ENCODE data around the gene FRMPD2. TPM values are rescaled to one million over a fixed set of nuclear protein-coding genes. Genes with fewer than 3 reads are reported as not detected.

Gene FRMPD2
- total and polyA plus RNA-seq, 8 donors, result 0.06 to 3.2 (median 2.1) TPM

- intact Hi-C loops (cut with DNase I), result no loop called here
- ATAC-seq (no peak), DNase-seq (no peak)
- TF ChIP-seq CTCF (IDR thresholded peaks at IDR 0.05), result no peak
- no peak overlapping the region for H3K27ac ChIP-seq
- no peak overlapping the region for H3K4me3 ChIP-seq
- peaks cover 0 to 2% of the 10 kb centered on the region in 2 donors for H3K9me3 ChIP-seq
- H3K27me3 ChIP-seq, result no peaks in the 10 kb centered on the region
- H3K4me1 ChIP-seq, result no peaks in the 10 kb centered on the region
- H3K36me3 ChIP-seq, result no peaks in the 10 kb centered on the region
Measured at GRCh38 chr10:48210966-48211365, 63.5 kb downstream of the FRMPD2 start.

GRCh38 chr10:48210391-48210790 lies 64.1 kb downstream of the FRMPD2 start:
- ATAC-seq (no peak), DNase-seq (no peak)
- Histone ChIP-seq H3K9me3 (peaks cover 0 to under 1% of the 10 kb centered on the region in 2 donors), H3K4me3 (no peak overlapping the region), H3K27me3 (no peaks in the 10 kb centered on the region), H3K36me3 (no peaks in the 10 kb centered on the region), H3K4me1 (no peaks in the 10 kb centered on the region), H3K27ac (no peak overlapping the region)
- intact Hi-C loops (cut with DNase I), result no loop called here
- TF ChIP-seq CTCF (IDR thresholded peaks at IDR 0.05), result no peak

GRCh38 chr10:48209241-48209640 lies 65.3 kb downstream of the FRMPD2 start:
- intact Hi-C loops (cut with DNase I), result no loop called here
- Histone ChIP-seq H3K4me1 (no peaks in the 10 kb centered on the region), H3K36me3 (no peaks in the 10 kb centered on the region), H3K27me3 (no peaks in the 10 kb centered on the region), H3K4me3 (no peak overlapping the region), H3K9me3 (no peaks in the 10 kb centered on the region), H3K27ac (no peak overlapping the region)
- no peak for DNase-seq
- no peak for TF ChIP-seq CTCF (IDR thresholded peaks at IDR 0.05)
- ATAC-seq, result no peak

- H3K9me3 ChIP-seq, result no peaks in the 10 kb centered on the region
- DNase-seq (no peak), ATAC-seq (no peak)
- intact Hi-C loops (cut with DNase I), result no loop called here
- no peaks in the 10 kb centered on the region for H3K4me1 ChIP-seq
- no peak overlapping the region for H3K4me3 ChIP-seq
- H3K27me3 ChIP-seq, result no peaks in the 10 kb centered on the region
- no peak overlapping the region for H3K27ac ChIP-seq
- no peak for TF ChIP-seq CTCF (IDR thresholded peaks at IDR 0.05)
- H3K36me3 ChIP-seq, result no peaks in the 10 kb centered on the region
Measured at GRCh38 chr10:48207853-48208252, 66.6 kb downstream of the FRMPD2 start.

GRCh38 chr10:48206482-48207250 lies 67.8 kb downstream of the FRMPD2 start:
- Histone ChIP-seq H3K27me3 (no peaks in the 10 kb centered on the region), H3K4me1 (no peaks in the 10 kb centered on the region), H3K27ac (no peak overlapping the region), H3K36me3 (no peaks in the 10 kb centered on the region), H3K9me3 (no peaks in the 10 kb centered on the region), H3K4me3 (no peak overlapping the region)
- no peak for TF ChIP-seq CTCF (IDR thresholded peaks at IDR 0.05)
- DNase-seq (no peak), ATAC-seq (peak; percentile 14)
- intact Hi-C loops (cut with DNase I), result no loop called here

All from left lung (tissue), 10 donors.